NCI-H524 (cell line): ENCODE measurements around the gene NCLN.
"Not testable (repeated sequence)": the region's sequence is repeated elsewhere in the genome, so short reads cannot be mapped to it uniquely, and the experiment has no call there.

Source experiments
- DNase-seq, 2 experiments: peaks; one replicate each; lab custom pipeline; 2025; lab: John Stamatoyannopoulos, UW

NCLN gene

GRCh38 chr19:3225169-3225485 is 39.4 kb downstream of the NCLN start:
- no peak for DNase-seq

- no peak for DNase-seq
These were observed 40.0 kb downstream of the NCLN start for GRCh38 chr19:3225677-3226093.

- DNase-seq = no peak
These were observed 41.4 kb downstream of the NCLN start for GRCh38 chr19:3227054-3227626.

GRCh38 chr19:3229346-3229743 is 43.6 kb downstream of the NCLN start:
- no peak for DNase-seq

- no peak for DNase-seq
These were observed 44.3 kb downstream of the NCLN start for GRCh38 chr19:3229888-3230496.

GRCh38 chr19:3231288-3231687 is 45.6 kb downstream of the NCLN start:
- no peak for DNase-seq

GRCh38 chr19:3233116-3233515 is 47.4 kb downstream of the NCLN start:
- DNase-seq = no peak

- no peak for DNase-seq
These were observed 48.1 kb downstream of the NCLN start for GRCh38 chr19:3233831-3234230.

- DNase-seq = no peak
These were observed 49.1 kb downstream of the NCLN start for GRCh38 chr19:3234800-3235199.

GRCh38 chr19:3235604-3236003 is 49.9 kb downstream of the NCLN start:
- not testable (repeated sequence) for DNase-seq

- DNase-seq = no peak
These were observed 50.5 kb downstream of the NCLN start for GRCh38 chr19:3236272-3236671.

GRCh38 chr19:3238066-3238561 is 52.4 kb downstream of the NCLN start:
- DNase-seq = no peak

- no peak for DNase-seq
These were observed 53.6 kb downstream of the NCLN start for GRCh38 chr19:3239367-3239766.

GRCh38 chr19:3243819-3244700 is 58.3 kb downstream of the NCLN start:
- no peak for DNase-seq

- no peak for DNase-seq
These were observed 59.3 kb downstream of the NCLN start for GRCh38 chr19:3245050-3245449.

- DNase-seq = peak; percentile 31 to 54
These were observed 63.1 kb downstream of the NCLN start for GRCh38 chr19:3248728-3249326.

- DNase-seq = peak in 1 of 2 experiments; percentile 52
These were observed 63.7 kb downstream of the NCLN start for GRCh38 chr19:3249408-3249807.

- DNase-seq = peak in 1 of 2 experiments; percentile 19
These were observed 64.9 kb downstream of the NCLN start for GRCh38 chr19:3250675-3251074.

GRCh38 chr19:3251229-3251628 is 65.5 kb downstream of the NCLN start:
- no peak for DNase-seq

- no peak for DNase-seq
These were observed 66.9 kb downstream of the NCLN start for GRCh38 chr19:3252650-3253049.

- peak in 1 of 2 experiments; percentile 22 for DNase-seq
These were observed 67.5 kb downstream of the NCLN start for GRCh38 chr19:3253270-3253669.

- no peak for DNase-seq
These were observed 68.8 kb downstream of the NCLN start for GRCh38 chr19:3254520-3254919.

GRCh38 chr19:3257071-3257470 is 71.3 kb downstream of the NCLN start:
- DNase-seq = no peak
